DOHH2 (cell line): ENCODE measurements around the gene TXNIP.

Experiments
- H3F3A ChIP-seq: fragments of 200-600 bp; sonication (generic), shearing (Covaris generic); 2 replicates; pipeline ENCODE4 v1.6.0; 2016; ENCODE audit warnings: antibody characterized with exemption, mild to moderate bottlenecking; ENCODE audit not compliant: control insufficient read depth, insufficient read depth
- H3K27ac ChIP-seq: fragments of 200-600 bp; sonication (generic); 2 replicates; pipeline ENCODE4 v1.5.1; 2014; ENCODE audit warnings: low read depth, mild to moderate bottlenecking, low read length, moderate library complexity
- H3K27me3 ChIP-seq: fragments of 200-600 bp; sonication (generic); 2 replicates; pipeline ENCODE4 v1.6.1; 2014; ENCODE audit warnings: mild to moderate bottlenecking, low read length, mixed read lengths; ENCODE audit not compliant: control insufficient read depth
- H3K36me3 ChIP-seq: fragments of 200-600 bp; sonication (generic); 2 replicates; pipeline ENCODE4 v1.6.1; 2014; ENCODE audit warnings: mild to moderate bottlenecking, low read length, moderate library complexity, mixed read lengths; ENCODE audit not compliant: control insufficient read depth
- H3K4me1 ChIP-seq: fragments of 200-600 bp; sonication (generic); 2 replicates; pipeline ENCODE4 v1.6.1; 2014; ENCODE audit warnings: mild to moderate bottlenecking, low read length, mixed read lengths; ENCODE audit not compliant: control insufficient read depth
- H3K4me2 ChIP-seq: fragments of 200-600 bp; sonication (generic); 2 replicates; pipeline ENCODE4 v1.6.0; 2014; ENCODE audit warnings: mild to moderate bottlenecking, low read length, moderate library complexity
- H3K4me3 ChIP-seq: fragments of 200-600 bp; sonication (generic); 2 replicates; pipeline ENCODE4 v1.5.1; 2014; ENCODE audit warnings: mild to moderate bottlenecking, low read length, mixed read lengths
- H3K79me2 ChIP-seq: fragments of 200-600 bp; sonication (generic); 2 replicates; pipeline ENCODE4 v1.6.1; 2014; ENCODE audit warnings: mild to moderate bottlenecking, low read length, mixed read lengths; ENCODE audit not compliant: control insufficient read depth
- H3K9me2 ChIP-seq: fragments of 200-600 bp; sonication (generic); replicated peaks from 2 replicates; pipeline ENCODE4 v1.6.1; 2014; ENCODE audit warnings: mild to moderate bottlenecking, low read length, mixed read lengths; ENCODE audit not compliant: control insufficient read depth
- H3K9me3 ChIP-seq: fragments of 200-600 bp; sonication (generic); 2 replicates; pipeline ENCODE4 v1.6.1; 2014; ENCODE audit warnings: antibody characterized with exemption, low read length, mixed read lengths; ENCODE audit not compliant: control insufficient read depth, insufficient read depth
- H4K20me1 ChIP-seq: fragments of 200-600 bp; sonication (generic); 2 replicates; pipeline ENCODE4 v1.6.0; 2014; ENCODE audit warnings: low read depth, mild to moderate bottlenecking, antibody characterized with exemption, low read length, moderate library complexity; ENCODE audit not compliant: control insufficient read depth, insufficient read depth
- CTCF ChIP-seq: fragments of 200-600 bp; sonication (generic); IDR thresholded peaks from one replicate; pipeline ENCODE4 v1.5.1; 2014; ENCODE audit warnings: antibody characterized with exemption, mild to moderate bottlenecking, low read depth, low read length; ENCODE audit not compliant: poor library complexity, severe bottlenecking
- EZH2phosphoT487 ChIP-seq: fragments of 200-600 bp; sonication (generic); IDR thresholded peaks from 2 replicates; pipeline ENCODE4 v1.6.1; 2017; ENCODE audit warnings: borderline replicate concordance, mild to moderate bottlenecking, antibody characterized with exemption, low read length, moderate library complexity, mixed read lengths

Gene TXNIP

DNA sequence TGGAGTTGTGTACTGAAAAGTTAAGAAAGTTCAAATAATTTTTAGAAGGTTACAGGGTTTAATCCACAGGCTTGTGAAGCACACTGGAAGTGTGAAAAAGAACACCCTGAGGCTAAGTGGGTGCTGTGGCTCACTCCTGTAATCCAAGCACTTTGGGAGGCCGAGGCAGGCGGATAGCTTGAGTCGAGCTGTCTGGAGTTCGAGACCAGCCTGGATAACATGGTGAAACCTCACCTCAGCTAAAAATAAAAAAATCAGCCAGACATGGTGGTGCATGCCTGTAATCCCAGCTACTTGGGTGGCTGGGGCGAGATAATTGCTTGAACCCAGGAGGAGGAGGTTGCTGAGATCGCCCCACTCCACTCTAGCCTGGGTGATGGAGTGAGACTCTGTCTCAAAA lies 9.8 kb downstream of the TXNIP start:
- no peak for TF ChIP-seq EZH2phosphoT487
- TF ChIP-seq CTCF = no peak
- H3F3A ChIP-seq = peaks cover 16% of the 10 kb centered on the region
- H3K27ac ChIP-seq = no peak overlapping the region
- no peaks in the 10 kb centered on the region for H4K20me1 ChIP-seq
- no peaks in the 10 kb centered on the region for H3K36me3 ChIP-seq
- H3K27me3 ChIP-seq = no peaks in the 10 kb centered on the region
- no peak overlapping the region for H3K4me2 ChIP-seq
- no peaks in the 10 kb centered on the region for H3K9me2 ChIP-seq
- H3K9me3 ChIP-seq = no peaks in the 10 kb centered on the region
- H3K4me1 ChIP-seq = peaks cover 43% of the 10 kb centered on the region
- no peak overlapping the region for H3K4me3 ChIP-seq
- no peaks in the 10 kb centered on the region for H3K79me2 ChIP-seq

GRCh38 chr1:145985502-145986439 lies 10.6 kb downstream of the TXNIP start:
- Histone ChIP-seq H3K4me1 (peaks cover 51% of the 10 kb centered on the region), H3K27me3 (no peaks in the 10 kb centered on the region), H3K79me2 (no peaks in the 10 kb centered on the region), H3K27ac (no peak overlapping the region), H3K9me3 (no peaks in the 10 kb centered on the region), H3K9me2 (no peaks in the 10 kb centered on the region), H3K4me2 (no peak overlapping the region), H3F3A (peaks cover 8% of the 10 kb centered on the region), H3K36me3 (no peaks in the 10 kb centered on the region), H4K20me1 (no peaks in the 10 kb centered on the region), H3K4me3 (no peak overlapping the region)
- no peak for TF ChIP-seq EZH2phosphoT487
- no peak for TF ChIP-seq CTCF

GRCh38 chr1:145985129-145985501 lies 11.3 kb downstream of the TXNIP start:
- Histone ChIP-seq H3K79me2 (no peaks in the 10 kb centered on the region), H3K36me3 (peaks cover 4% of the 10 kb centered on the region), H3K4me3 (no peak overlapping the region), H3K4me2 (no peak overlapping the region), H3F3A (peaks cover 8% of the 10 kb centered on the region), H4K20me1 (no peaks in the 10 kb centered on the region), H3K9me3 (no peaks in the 10 kb centered on the region), H3K27ac (no peak overlapping the region), H3K9me2 (no peaks in the 10 kb centered on the region), H3K27me3 (no peaks in the 10 kb centered on the region), H3K4me1 (peaks cover 58% of the 10 kb centered on the region)
- no peak for TF ChIP-seq EZH2phosphoT487
- TF ChIP-seq CTCF = no peak
